HG03565 (cell line): Measurements from ENCODE around the gene SLC2A14.
"Not testable (repeated sequence)": the region's sequence is repeated elsewhere in the genome, so short reads cannot be mapped to it uniquely, and the experiment has no call there.

Source experiments
- ATAC-seq: cut with Tn5 transposase; IDR thresholded peaks from one replicate; pipeline ENCODE4 v1.9.1; 2021; ENCODE audit warnings: mild to moderate bottlenecking, moderate library complexity; ENCODE audit not compliant: unreplicated experiment

SLC2A14 gene

GRCh38 chr12:7877420-7877819 is 4.7 kb upstream of the SLC2A14 start:
- ATAC-seq, result no peak

GRCh38 chr12:7870335-7870734 is 2.4 kb downstream of the SLC2A14 start:
- no peak for ATAC-seq

GRCh38 chr12:7869137-7869536 is 3.6 kb downstream of the SLC2A14 start:
- ATAC-seq, result no peak

GRCh38 chr12:7868391-7868790 is 4.3 kb downstream of the SLC2A14 start:
- ATAC-seq, result no peak

GRCh38 chr12:7864601-7865150 is 8.0 kb downstream of the SLC2A14 start:
- no peak for ATAC-seq

- not testable (repeated sequence) for ATAC-seq
Measured at GRCh38 chr12:7862814-7863348, 9.8 kb downstream of the SLC2A14 start.

- ATAC-seq, result not testable (repeated sequence)
Measured at GRCh38 chr12:7862301-7862700, 10.4 kb downstream of the SLC2A14 start.

- no peak for ATAC-seq
Measured at GRCh38 chr12:7859552-7859951, 13.2 kb downstream of the SLC2A14 start.

- ATAC-seq, result no peak
Measured at GRCh38 chr12:7857971-7858370, 14.7 kb downstream of the SLC2A14 start.

- ATAC-seq, result no peak
Measured at GRCh38 chr12:7856516-7856915, 16.2 kb downstream of the SLC2A14 start.

GRCh38 chr12:7853557-7853956 is 19.2 kb downstream of the SLC2A14 start:
- no peak for ATAC-seq

- ATAC-seq, result not testable (repeated sequence)
Measured at GRCh38 chr12:7851622-7852081, 21.1 kb downstream of the SLC2A14 start.

GRCh38 chr12:7850099-7850498 is 22.6 kb downstream of the SLC2A14 start:
- not testable (repeated sequence) for ATAC-seq

GRCh38 chr12:7848098-7848422 is 24.7 kb downstream of the SLC2A14 start:
- ATAC-seq, result not testable (repeated sequence)

GRCh38 chr12:7847226-7848097 is 25.3 kb downstream of the SLC2A14 start:
- ATAC-seq, result not testable (repeated sequence)

- ATAC-seq, result no peak
Measured at GRCh38 chr12:7844116-7844515, 28.6 kb downstream of the SLC2A14 start.

- ATAC-seq, result not testable (repeated sequence)
Measured at GRCh38 chr12:7843583-7843982, 29.1 kb downstream of the SLC2A14 start.

GRCh38 chr12:7843149-7843548 is 29.6 kb downstream of the SLC2A14 start:
- not testable (repeated sequence) for ATAC-seq

- ATAC-seq, result not testable (repeated sequence)
Measured at GRCh38 chr12:7842444-7842843, 30.3 kb downstream of the SLC2A14 start.

GRCh38 chr12:7839848-7840247 is 32.9 kb downstream of the SLC2A14 start:
- not testable (repeated sequence) for ATAC-seq

- not testable (repeated sequence) for ATAC-seq
Measured at GRCh38 chr12:7839226-7839625, 33.5 kb downstream of the SLC2A14 start.

- no peak for ATAC-seq
Measured at GRCh38 chr12:7837366-7837765, 35.3 kb downstream of the SLC2A14 start.
